HepG2 (cell line): ENCODE data around the gene HRH3. TPM values are rescaled to one million over a fixed set of nuclear protein-coding genes. Genes with fewer than 3 reads are reported as not detected.
A peak's percentile ranks its signal among the peaks of the same experiment; 100 is the strongest.

Experiments used
- MEIS1 ChIP-seq: sonication (generic); formaldehyde crosslinking; IDR thresholded peaks from 2 replicates; pipeline ENCODE4 v1.9.0; 2021; ENCODE audit warnings: mild to moderate bottlenecking, missing genetic modification reagents, moderate library complexity, borderline replicate concordance
- NR2F2 ChIP-seq: IDR thresholded peaks from 2 replicates; pipeline ENCODE4 v1.6.1; 2012; ENCODE audit warnings: low read depth, inconsistent platforms, borderline replicate concordance
- NRL ChIP-seq: sonication (generic); formaldehyde crosslinking; IDR thresholded peaks from 2 replicates; pipeline ENCODE4 v1.5.0; 2020; ENCODE audit warnings: missing genetic modification reagents, mild to moderate bottlenecking, moderate library complexity, borderline replicate concordance
- POLR2AphosphoS2 ChIP-seq: IDR thresholded peaks from 2 replicates; pipeline ENCODE4 v1.6.1; 2011; ENCODE audit warnings: low read depth, low read length, improper control_type of control experiment
- RBFOX2 ChIP-seq: fragments of 200-400 bp; formaldehyde crosslinking; IDR thresholded peaks from 2 replicates; pipeline ENCODE4 v1.6.1; 2017; ENCODE audit warnings: low read depth, mild to moderate bottlenecking, low read length
- RBM39 ChIP-seq: fragments of 200-400 bp; formaldehyde crosslinking; IDR thresholded peaks from one replicate; pipeline ENCODE4 v1.6.1; 2018; ENCODE audit warnings: antibody characterized with exemption, mild to moderate bottlenecking, low read depth, low read length; ENCODE audit not compliant: poor library complexity, severe bottlenecking
- SKI ChIP-seq: fragments of 450-650 bp; IDR thresholded peaks from one replicate; pipeline ENCODE4 v1.6.1; 2018; ENCODE audit warnings: mild to moderate bottlenecking; ENCODE audit not compliant: partially characterized antibody
- ZBTB42 ChIP-seq: sonication (generic); formaldehyde crosslinking; IDR thresholded peaks from 2 replicates; pipeline ENCODE4 v1.5.0; 2020; ENCODE audit warnings: mild to moderate bottlenecking, missing genetic modification reagents
- ZNF382 ChIP-seq: sonication (generic); formaldehyde crosslinking; IDR thresholded peaks from 2 replicates; pipeline ENCODE4 v1.5.0; 2020; ENCODE audit warnings: missing genetic modification reagents, mild to moderate bottlenecking, borderline replicate concordance
- ZNF44 ChIP-seq: sonication (generic); formaldehyde crosslinking; IDR thresholded peaks from 2 replicates; pipeline ENCODE4 v1.5.1; 2020; ENCODE audit warnings: mild to moderate bottlenecking, missing genetic modification reagents
- ZNF460 ChIP-seq: sonication (generic); formaldehyde crosslinking; IDR thresholded peaks from 2 replicates; pipeline ENCODE4 v1.5.1; 2020; ENCODE audit warnings: missing genetic modification reagents, mild to moderate bottlenecking, borderline replicate concordance
- polyA plus RNA-seq, 8 experiments: library from polyadenylated mRNA; depleted of rRNA in 3 of 8; stranded (reverse) in 7 of 8; unstranded in 1 of 8; fragments of >200 nt; fragmentation: Illumina TruSeq in 4 of 8; extraction: Trizol in 4 of 8; gene quantifications; 2 replicates each; pipeline versions ENCODE4 v1.2.1 to v1.2.3, GENCODE V29; 2011 to 2016; ENCODE audit warnings: low read depth in 4 of 8, missing spikeins in 1 of 8, mixed read lengths in 1 of 8; ENCODE audit not compliant: insufficient read depth in 1 of 8
- total RNA-seq, 5 experiments: library from RNA; depleted of rRNA; stranded (reverse); fragments of >200 nt; fragmentation: Illumina TruSeq; extraction: Trizol; gene quantifications; 2 replicates each; pipeline ENCODE4 v1.2.3, GENCODE V29; 2016; ENCODE audit warnings: low read depth in 1 of 5
- TF ChIP-seq, protein P1 (sequence below): sonication (generic); formaldehyde crosslinking; IDR thresholded peaks from 2 replicates; pipeline ENCODE4 v1.4.0; 2020; ENCODE audit warnings: missing genetic modification reagents
- TF ChIP-seq, protein P2 (sequence below): sonication (generic); formaldehyde crosslinking; IDR thresholded peaks from 2 replicates; pipeline ENCODE4 v1.4.0; 2020; ENCODE audit warnings: mild to moderate bottlenecking, missing genetic modification reagents
- TF ChIP-seq, protein P3 (sequence below): sonication (generic); formaldehyde crosslinking; IDR thresholded peaks from 2 replicates; pipeline ENCODE4 v1.4.0; 2020; ENCODE audit warnings: mild to moderate bottlenecking, missing genetic modification reagents, borderline replicate concordance

HRH3 gene
- total and polyA plus RNA-seq, 2 of the 13 experiments (the other 11 are each of a cell fraction or from before 2014, with no cell fraction given) = 0.18 TPM; not detected in 1

DNA sequence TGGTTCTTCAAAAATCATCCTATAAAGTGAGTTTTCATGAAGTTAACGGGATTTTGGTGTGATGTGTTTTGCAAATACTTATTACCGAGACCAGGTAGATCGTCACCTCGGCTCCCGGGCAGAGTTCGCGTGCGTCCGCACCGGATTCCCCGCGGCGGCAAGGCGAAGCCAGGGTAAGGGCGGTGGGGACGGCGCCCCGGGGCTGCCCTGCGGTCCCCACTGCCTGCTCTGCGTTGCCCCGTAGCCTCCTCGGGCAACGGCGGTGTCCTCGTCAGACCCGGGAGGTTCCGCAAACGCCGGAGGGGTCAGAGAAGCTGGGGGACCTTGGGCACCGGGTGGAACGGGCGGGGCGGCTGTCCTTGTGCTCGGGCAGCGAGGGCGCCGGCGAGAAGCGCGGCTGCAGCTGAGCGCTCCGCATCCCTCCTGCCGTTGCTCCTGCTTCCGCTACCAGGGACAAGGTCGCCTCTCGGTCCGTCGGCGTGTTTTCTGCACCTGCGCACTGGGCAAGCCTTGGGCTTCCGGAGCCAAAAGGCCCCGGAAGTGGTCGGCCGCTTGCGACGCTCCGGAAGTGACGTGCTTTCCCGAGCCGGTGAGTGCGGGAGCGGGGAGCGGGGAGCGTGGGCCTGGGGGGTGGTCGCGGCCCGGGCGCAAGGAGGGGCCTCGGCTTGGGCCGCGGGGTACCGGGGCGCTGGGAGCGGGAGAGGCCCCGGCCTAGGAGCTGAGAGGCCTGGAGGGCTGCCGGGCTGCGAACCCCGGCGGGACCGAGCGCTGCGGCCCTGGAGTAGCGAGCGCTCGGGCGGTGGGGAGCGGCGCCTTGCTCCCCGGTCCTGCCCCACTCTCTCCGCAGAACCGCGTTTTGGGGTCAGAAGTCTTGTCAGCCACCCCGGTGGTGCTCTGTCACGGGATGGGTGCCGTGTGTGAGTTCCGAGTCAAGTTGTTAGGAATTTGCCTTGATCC is 37.3 kb downstream of the HRH3 start, which contains the start of gene MTG2 (continued):
- TF ChIP-seq, protein P1, sequence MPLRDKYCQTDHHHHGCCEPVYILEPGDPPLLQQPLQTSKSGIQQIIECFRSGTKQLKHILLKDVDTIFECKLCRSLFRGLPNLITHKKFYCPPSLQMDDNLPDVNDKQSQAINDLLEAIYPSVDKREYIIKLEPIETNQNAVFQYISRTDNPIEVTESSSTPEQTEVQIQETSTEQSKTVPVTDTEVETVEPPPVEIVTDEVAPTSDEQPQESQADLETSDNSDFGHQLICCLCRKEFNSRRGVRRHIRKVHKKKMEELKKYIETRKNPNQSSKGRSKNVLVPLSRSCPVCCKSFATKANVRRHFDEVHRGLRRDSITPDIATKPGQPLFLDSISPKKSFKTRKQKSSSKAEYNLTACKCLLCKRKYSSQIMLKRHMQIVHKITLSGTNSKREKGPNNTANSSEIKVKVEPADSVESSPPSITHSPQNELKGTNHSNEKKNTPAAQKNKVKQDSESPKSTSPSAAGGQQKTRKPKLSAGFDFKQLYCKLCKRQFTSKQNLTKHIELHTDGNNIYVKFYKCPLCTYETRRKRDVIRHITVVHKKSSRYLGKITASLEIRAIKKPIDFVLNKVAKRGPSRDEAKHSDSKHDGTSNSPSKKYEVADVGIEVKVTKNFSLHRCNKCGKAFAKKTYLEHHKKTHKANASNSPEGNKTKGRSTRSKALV (CRISPR knock-in tag) = peak; percentile 98
- TF ChIP-seq RBM39 = peak; percentile 99
- peak; percentile 62 for TF ChIP-seq ZNF44 (CRISPR knock-in tag)
- no peak; the same call in 1 of the 2 replicates for TF ChIP-seq NR2F2
- peak; percentile 94; the same call in 1 of the 2 replicates for TF ChIP-seq MEIS1
- TF ChIP-seq, protein P2, sequence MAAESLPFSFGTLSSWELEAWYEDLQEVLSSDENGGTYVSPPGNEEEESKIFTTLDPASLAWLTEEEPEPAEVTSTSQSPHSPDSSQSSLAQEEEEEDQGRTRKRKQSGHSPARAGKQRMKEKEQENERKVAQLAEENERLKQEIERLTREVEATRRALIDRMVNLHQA (CRISPR knock-in tag) = 0 out of 2 replicates have a peak, but pooled peaks have one; percentile 86
- peak; percentile 96 for TF ChIP-seq NRL (CRISPR knock-in tag)
- TF ChIP-seq, protein P3, sequence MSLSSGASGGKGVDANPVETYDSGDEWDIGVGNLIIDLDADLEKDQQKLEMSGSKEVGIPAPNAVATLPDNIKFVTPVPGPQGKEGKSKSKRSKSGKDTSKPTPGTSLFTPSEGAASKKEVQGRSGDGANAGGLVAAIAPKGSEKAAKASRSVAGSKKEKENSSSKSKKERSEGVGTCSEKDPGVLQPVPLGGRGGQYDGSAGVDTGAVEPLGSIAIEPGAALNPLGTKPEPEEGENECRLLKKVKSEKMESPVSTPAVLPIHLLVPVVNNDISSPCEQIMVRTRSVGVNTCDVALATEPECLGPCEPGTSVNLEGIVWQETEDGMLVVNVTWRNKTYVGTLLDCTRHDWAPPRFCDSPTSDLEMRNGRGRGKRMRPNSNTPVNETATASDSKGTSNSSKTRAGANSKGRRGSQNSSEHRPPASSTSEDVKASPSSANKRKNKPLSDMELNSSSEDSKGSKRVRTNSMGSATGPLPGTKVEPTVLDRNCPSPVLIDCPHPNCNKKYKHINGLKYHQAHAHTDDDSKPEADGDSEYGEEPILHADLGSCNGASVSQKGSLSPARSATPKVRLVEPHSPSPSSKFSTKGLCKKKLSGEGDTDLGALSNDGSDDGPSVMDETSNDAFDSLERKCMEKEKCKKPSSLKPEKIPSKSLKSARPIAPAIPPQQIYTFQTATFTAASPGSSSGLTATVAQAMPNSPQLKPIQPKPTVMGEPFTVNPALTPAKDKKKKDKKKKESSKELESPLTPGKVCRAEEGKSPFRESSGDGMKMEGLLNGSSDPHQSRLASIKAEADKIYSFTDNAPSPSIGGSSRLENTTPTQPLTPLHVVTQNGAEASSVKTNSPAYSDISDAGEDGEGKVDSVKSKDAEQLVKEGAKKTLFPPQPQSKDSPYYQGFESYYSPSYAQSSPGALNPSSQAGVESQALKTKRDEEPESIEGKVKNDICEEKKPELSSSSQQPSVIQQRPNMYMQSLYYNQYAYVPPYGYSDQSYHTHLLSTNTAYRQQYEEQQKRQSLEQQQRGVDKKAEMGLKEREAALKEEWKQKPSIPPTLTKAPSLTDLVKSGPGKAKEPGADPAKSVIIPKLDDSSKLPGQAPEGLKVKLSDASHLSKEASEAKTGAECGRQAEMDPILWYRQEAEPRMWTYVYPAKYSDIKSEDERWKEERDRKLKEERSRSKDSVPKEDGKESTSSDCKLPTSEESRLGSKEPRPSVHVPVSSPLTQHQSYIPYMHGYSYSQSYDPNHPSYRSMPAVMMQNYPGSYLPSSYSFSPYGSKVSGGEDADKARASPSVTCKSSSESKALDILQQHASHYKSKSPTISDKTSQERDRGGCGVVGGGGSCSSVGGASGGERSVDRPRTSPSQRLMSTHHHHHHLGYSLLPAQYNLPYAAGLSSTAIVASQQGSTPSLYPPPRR (CRISPR knock-in tag) = peak; percentile 62; the same call in 1 of the 2 replicates
- TF ChIP-seq ZBTB42 = peak; percentile 62; the same call in 1 of the 2 replicates
- TF ChIP-seq POLR2AphosphoS2 = peak; percentile 92
- no peak; the same call in 1 of the 2 replicates for TF ChIP-seq ZNF460 (CRISPR knock-in tag)
- no peak for TF ChIP-seq SKI
- no peak for TF ChIP-seq ZNF382 (CRISPR knock-in tag)
- TF ChIP-seq RBFOX2 = peak; percentile 100
